Duodenal mucosa (tissue), 2 donors: ENCODE measurements around the gene LDB2.

Experiments used
- H3K27ac ChIP-seq: one replicate; pipeline ENCODE4 v1.7.0; 2013; ENCODE audit warnings: low read depth, low read length
- H3K27me3 ChIP-seq, 2 donors: one replicate each; pipeline ENCODE4 v1.7.0; 2013; ENCODE audit warnings: low read length in 2 of 2, control low read depth in 1 of 2; ENCODE audit not compliant: insufficient read depth in 2 of 2, control insufficient read depth in 1 of 2
- H3K36me3 ChIP-seq, 2 donors: one replicate each; pipeline ENCODE4 v1.7.0; 2013; ENCODE audit warnings: low read length in 2 of 2, control low read depth in 1 of 2; ENCODE audit not compliant: insufficient read depth in 2 of 2, control insufficient read depth in 1 of 2
- H3K4me1 ChIP-seq, 2 donors: one replicate each; pipeline ENCODE4 v1.7.0; 2013; ENCODE audit warnings: low read length in 2 of 2, control low read depth in 1 of 2; ENCODE audit not compliant: insufficient read depth in 2 of 2, control insufficient read depth in 1 of 2
- H3K4me3 ChIP-seq, 2 donors: one replicate each; pipeline ENCODE4 v1.7.0; 2013; ENCODE audit warnings: low read length in 2 of 2, low read depth in 1 of 2
- H3K9ac ChIP-seq, 2 donors: one replicate each; pipeline ENCODE4 v1.7.0; 2013; ENCODE audit warnings: low read length in 2 of 2, low read depth in 1 of 2
- H3K9me3 ChIP-seq, 2 donors: one replicate each; pipeline ENCODE4 v1.7.0; 2013; ENCODE audit warnings: low read length in 2 of 2, control low read depth in 1 of 2; ENCODE audit not compliant: control insufficient read depth in 1 of 2

The LDB2 gene

GRCh38 chr4:16764622-16765021, 133.8 kb downstream of the LDB2 start:
- H3K4me3 ChIP-seq, result no peak overlapping the region
- no peaks in the 10 kb centered on the region for H3K4me1 ChIP-seq
- no peak overlapping the region for H3K27ac ChIP-seq
- no peaks in the 10 kb centered on the region for H3K9me3 ChIP-seq
- no peak overlapping the region for H3K9ac ChIP-seq
- no peaks in the 10 kb centered on the region for H3K36me3 ChIP-seq
- H3K27me3 ChIP-seq, result no peaks in the 10 kb centered on the region

DNA sequence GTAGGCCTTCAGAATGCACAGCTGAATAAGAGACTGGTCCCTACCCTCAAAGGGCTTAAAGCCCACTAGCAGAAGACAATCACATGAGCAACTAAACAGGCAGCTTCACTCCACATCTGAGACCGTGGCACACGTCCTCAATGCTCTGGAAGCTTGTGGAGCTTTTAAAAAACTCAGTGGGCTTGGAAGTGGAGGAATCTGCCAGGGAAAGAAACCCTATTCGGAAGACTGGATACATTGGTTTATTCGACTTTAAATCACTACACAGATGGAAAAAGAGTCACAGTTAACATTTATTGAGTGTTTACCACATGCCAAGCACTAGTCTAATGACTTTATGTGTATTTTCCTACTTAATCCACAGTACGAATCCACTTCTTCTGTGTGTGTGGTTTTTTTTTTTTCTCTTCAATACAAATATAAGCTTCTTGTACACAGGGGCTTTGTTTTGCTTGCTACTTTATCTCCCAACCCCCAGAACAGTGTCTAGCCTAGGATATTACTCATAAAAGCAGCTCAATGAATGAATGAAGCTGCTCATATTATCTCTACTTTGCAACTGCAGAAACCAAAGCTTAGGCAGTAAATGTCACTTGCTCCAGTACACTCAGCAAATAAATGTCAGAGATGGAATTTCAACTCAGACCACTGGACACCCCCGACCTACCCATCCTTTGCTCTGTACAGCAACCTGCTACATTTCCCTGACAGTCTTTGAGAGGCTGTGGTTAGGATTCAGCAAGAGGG, 137.7 kb downstream of the LDB2 start:
- Histone ChIP-seq H3K27me3 (no peaks in the 10 kb centered on the region), H3K4me1 (no peaks in the 10 kb centered on the region), H3K9me3 (no peaks in the 10 kb centered on the region), H3K4me3 (no peak overlapping the region), H3K27ac (no peak overlapping the region), H3K36me3 (no peaks in the 10 kb centered on the region), H3K9ac (no peak overlapping the region)

DNA sequence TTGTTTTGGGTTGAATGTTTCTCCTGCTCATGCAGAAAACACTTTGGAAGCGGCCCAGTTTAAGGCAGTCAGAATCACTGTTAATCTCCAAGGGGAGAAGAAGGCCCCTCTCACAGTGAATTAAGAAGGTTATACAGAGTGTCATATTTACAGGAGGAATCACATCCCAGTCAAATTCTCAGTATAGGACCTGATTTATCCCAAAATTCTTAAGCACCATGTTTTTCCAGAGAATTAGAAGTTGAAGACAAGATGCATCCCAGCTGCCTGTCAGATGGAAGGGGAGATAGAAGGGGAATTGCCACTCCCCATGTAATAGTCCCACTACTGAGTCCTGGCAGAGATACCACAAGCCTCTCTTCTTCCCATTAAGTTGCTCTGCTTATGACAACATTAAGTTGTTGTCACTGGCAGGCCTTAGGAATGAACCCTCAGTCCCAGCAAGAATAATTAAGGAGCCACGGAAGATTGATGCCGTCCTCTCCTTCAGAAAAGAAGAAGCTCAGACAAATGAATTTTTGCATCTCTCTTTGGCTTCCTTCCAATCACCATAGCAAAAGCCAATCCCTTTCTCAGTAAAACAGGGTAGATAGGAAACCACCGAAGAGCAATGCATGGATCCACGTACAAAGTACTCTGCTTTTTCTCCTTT, 138.4 kb downstream of the LDB2 start:
- no peaks in the 10 kb centered on the region for H3K36me3 ChIP-seq
- no peak overlapping the region for H3K9ac ChIP-seq
- H3K27me3 ChIP-seq, result no peaks in the 10 kb centered on the region
- no peak overlapping the region for H3K4me3 ChIP-seq
- H3K4me1 ChIP-seq, result no peaks in the 10 kb centered on the region
- no peaks in the 10 kb centered on the region for H3K9me3 ChIP-seq
- no peak overlapping the region for H3K27ac ChIP-seq

DNA sequence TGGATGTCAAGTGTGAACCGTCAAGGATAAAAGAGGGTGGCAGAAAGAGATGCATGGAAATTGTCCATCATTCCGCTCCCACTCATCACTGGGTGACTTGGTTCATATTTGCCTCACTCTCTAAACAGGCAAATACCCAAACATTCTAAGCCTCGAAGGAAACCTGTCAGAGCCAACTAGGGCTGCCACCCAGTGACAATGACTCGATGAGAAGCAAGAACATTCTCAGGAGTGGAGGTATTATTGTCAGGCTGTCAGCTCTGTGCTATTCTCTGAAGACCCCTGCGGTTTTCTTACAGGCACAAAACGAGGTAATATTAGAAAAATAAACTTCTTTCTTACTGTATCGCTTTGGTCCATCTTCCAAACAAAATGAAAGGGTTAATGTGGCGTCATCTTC, 139.6 kb downstream of the LDB2 start:
- no peak overlapping the region for H3K9ac ChIP-seq
- H3K36me3 ChIP-seq, result no peaks in the 10 kb centered on the region
- H3K9me3 ChIP-seq, result no peaks in the 10 kb centered on the region
- H3K27me3 ChIP-seq, result no peaks in the 10 kb centered on the region
- no peak overlapping the region for H3K4me3 ChIP-seq
- no peaks in the 10 kb centered on the region for H3K4me1 ChIP-seq
- no peak overlapping the region for H3K27ac ChIP-seq

- no peaks in the 10 kb centered on the region for H3K36me3 ChIP-seq
- no peaks in the 10 kb centered on the region for H3K9me3 ChIP-seq
- no peak overlapping the region for H3K27ac ChIP-seq
- no peak overlapping the region for H3K4me3 ChIP-seq
- no peaks in the 10 kb centered on the region for H3K27me3 ChIP-seq
- no peaks in the 10 kb centered on the region for H3K4me1 ChIP-seq
- no peak overlapping the region for H3K9ac ChIP-seq
Observed at GRCh38 chr4:16758255-16758654, 140.2 kb downstream of the LDB2 start.

- H3K27ac ChIP-seq, result no peak overlapping the region
- no peak overlapping the region for H3K9ac ChIP-seq
- no peaks in the 10 kb centered on the region for H3K9me3 ChIP-seq
- H3K4me3 ChIP-seq, result no peak overlapping the region
- no peaks in the 10 kb centered on the region for H3K27me3 ChIP-seq
- no peaks in the 10 kb centered on the region for H3K4me1 ChIP-seq
- no peaks in the 10 kb centered on the region for H3K36me3 ChIP-seq
Observed at GRCh38 chr4:16757080-16757521, 141.3 kb downstream of the LDB2 start.

DNA sequence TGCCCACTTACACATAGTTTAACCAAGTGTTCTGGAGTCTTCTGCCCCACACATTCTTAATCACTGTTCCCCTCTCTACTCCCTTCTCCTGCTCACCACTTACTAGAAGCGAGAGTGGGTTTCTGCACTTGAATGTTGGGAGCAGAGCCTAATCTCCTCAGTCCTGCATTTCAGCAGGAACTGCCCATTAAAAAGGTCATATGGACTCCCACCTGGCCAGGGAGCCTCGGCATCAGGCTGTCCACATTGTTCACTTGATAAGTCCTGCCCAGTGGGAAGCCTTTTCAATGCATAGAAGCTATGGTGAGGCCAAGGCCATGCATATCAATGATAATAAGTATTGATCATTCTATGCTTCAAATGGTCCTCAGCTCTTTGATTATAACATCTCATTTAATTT, 144.3 kb downstream of the LDB2 start:
- Histone ChIP-seq H3K27ac (no peak overlapping the region), H3K9ac (no peak overlapping the region), H3K36me3 (no peaks in the 10 kb centered on the region), H3K4me3 (no peak overlapping the region), H3K27me3 (no peaks in the 10 kb centered on the region), H3K4me1 (no peaks in the 10 kb centered on the region), H3K9me3 (no peaks in the 10 kb centered on the region)

- H3K4me1 ChIP-seq, result no peaks in the 10 kb centered on the region
Observed at GRCh38 chr4:16752150-16752549, 146.3 kb downstream of the LDB2 start.

GRCh38 chr4:16750882-16751642, 147.4 kb downstream of the LDB2 start:
- no peaks in the 10 kb centered on the region for H3K9me3 ChIP-seq

More at GRCh38 chr4:16752150-16752549, 146.3 kb downstream of the LDB2 start:
- H3K27ac ChIP-seq, result no peak overlapping the region
- no peaks in the 10 kb centered on the region for H3K9me3 ChIP-seq
- H3K9ac ChIP-seq, result no peak overlapping the region
- H3K4me3 ChIP-seq, result no peak overlapping the region
- H3K36me3 ChIP-seq, result no peaks in the 10 kb centered on the region
- no peaks in the 10 kb centered on the region for H3K27me3 ChIP-seq

GRCh38 chr4:16750216-16750615, 148.2 kb downstream of the LDB2 start:
- H3K36me3 ChIP-seq, result no peaks in the 10 kb centered on the region
- H3K9ac ChIP-seq, result no peak overlapping the region
- H3K27me3 ChIP-seq, result no peaks in the 10 kb centered on the region
- H3K9me3 ChIP-seq, result no peaks in the 10 kb centered on the region
- H3K4me3 ChIP-seq, result no peak overlapping the region
- no peaks in the 10 kb centered on the region for H3K4me1 ChIP-seq
- no peak overlapping the region for H3K27ac ChIP-seq

More at GRCh38 chr4:16750882-16751642, 147.4 kb downstream of the LDB2 start:
- Histone ChIP-seq H3K4me3 (no peak overlapping the region), H3K27ac (no peak overlapping the region), H3K27me3 (no peaks in the 10 kb centered on the region), H3K36me3 (no peaks in the 10 kb centered on the region), H3K9ac (no peak overlapping the region), H3K4me1 (no peaks in the 10 kb centered on the region)
